MM.1S (cell line): ENCODE results near the gene WIPF2.
"Not testable (repeated sequence)": the region's sequence is repeated elsewhere in the genome, so short reads cannot be mapped to it uniquely, and the experiment has no call there.

Experiments
- DNase-seq: peaks from one replicate; pipeline ENCODE4 v3.0.0-alpha.2; 2015
- H2AFZ ChIP-seq: fragments of 300-600 bp; sonication (generic); 2 replicates; pipeline ENCODE4 v1.6.0; 2016; ENCODE audit warnings: antibody characterized with exemption, low read length
- H3F3A ChIP-seq: fragments of 300-600 bp; sonication (generic); 2 replicates; pipeline ENCODE4 v1.6.1; 2016; ENCODE audit warnings: mild to moderate bottlenecking, antibody characterized with exemption, low read length, moderate library complexity, mixed read lengths; ENCODE audit not compliant: insufficient read depth
- H3K27ac ChIP-seq: fragments of 300-600 bp; sonication (generic); 2 replicates; pipeline ENCODE4 v1.5.1; 2016; ENCODE audit warnings: mild to moderate bottlenecking, low read length
- H3K27me3 ChIP-seq: fragments of 300-600 bp; sonication (generic); replicated peaks from 2 replicates; pipeline ENCODE4 v1.6.0; 2016; ENCODE audit warnings: low read length; ENCODE audit not compliant: insufficient read depth
- H3K36me3 ChIP-seq: fragments of 300-600 bp; sonication (generic); replicated peaks from 2 replicates; pipeline ENCODE4 v1.6.1; 2016; ENCODE audit warnings: mild to moderate bottlenecking, low read length, mixed read lengths; ENCODE audit not compliant: insufficient read depth
- H3K4me1 ChIP-seq: fragments of 300-600 bp; sonication (generic); 2 replicates; pipeline ENCODE4 v1.6.1; 2016; ENCODE audit warnings: low read length, mixed read lengths
- H3K4me2 ChIP-seq: fragments of 300-600 bp; sonication (generic); 2 replicates; pipeline ENCODE4 v1.6.0; 2016; ENCODE audit warnings: low read depth, low read length
- H3K4me3 ChIP-seq: fragments of 300-600 bp; sonication (generic); 2 replicates; pipeline ENCODE4 v1.5.1; 2016; ENCODE audit warnings: low read length, mixed read lengths
- H3K79me2 ChIP-seq: fragments of 300-600 bp; sonication (generic); 2 replicates; pipeline ENCODE4 v1.6.1; 2016; ENCODE audit warnings: mixed run types, low read length, mixed read lengths
- H3K9ac ChIP-seq: fragments of 300-600 bp; sonication (generic); 2 replicates; pipeline ENCODE4 v1.6.1; 2016; ENCODE audit warnings: low read length, mixed read lengths
- H3K9me2 ChIP-seq: fragments of 300-600 bp; sonication (generic); replicated peaks from 2 replicates; pipeline ENCODE4 v1.6.1; 2016; ENCODE audit warnings: mild to moderate bottlenecking, low read length, mixed read lengths; ENCODE audit not compliant: insufficient read depth
- H3K9me3 ChIP-seq: fragments of 300-600 bp; sonication (generic); replicated peaks from 2 replicates; pipeline ENCODE4 v1.6.1; 2016; ENCODE audit warnings: mild to moderate bottlenecking, low read length, mixed read lengths; ENCODE audit not compliant: insufficient read depth
- H4K20me1 ChIP-seq: fragments of 300-600 bp; sonication (generic); 2 replicates; pipeline ENCODE4 v1.6.1; 2016; ENCODE audit warnings: mild to moderate bottlenecking, low read length, moderate library complexity, mixed read lengths; ENCODE audit not compliant: insufficient read depth
- EZH2 ChIP-seq: fragments of 300-600 bp; sonication (generic); optimal IDR thresholded peaks from 2 replicates; pipeline ENCODE3; 2017; ENCODE audit warnings: low read depth, mild to moderate bottlenecking, antibody characterized with exemption, low read length, mixed read lengths
- EZH2phosphoT487 ChIP-seq: fragments of 300-600 bp; sonication (generic); IDR thresholded peaks from 2 replicates; pipeline ENCODE4 v1.6.1; 2018; ENCODE audit warnings: antibody characterized with exemption, low read length
- TF ChIP-seq, protein P1 (sequence below): fragments of 300-600 bp; sonication (generic); IDR thresholded peaks from 2 replicates; pipeline ENCODE4 v1.5.1; 2016; ENCODE audit warnings: antibody characterized with exemption, low read length, mixed read lengths

Gene WIPF2

DNA sequence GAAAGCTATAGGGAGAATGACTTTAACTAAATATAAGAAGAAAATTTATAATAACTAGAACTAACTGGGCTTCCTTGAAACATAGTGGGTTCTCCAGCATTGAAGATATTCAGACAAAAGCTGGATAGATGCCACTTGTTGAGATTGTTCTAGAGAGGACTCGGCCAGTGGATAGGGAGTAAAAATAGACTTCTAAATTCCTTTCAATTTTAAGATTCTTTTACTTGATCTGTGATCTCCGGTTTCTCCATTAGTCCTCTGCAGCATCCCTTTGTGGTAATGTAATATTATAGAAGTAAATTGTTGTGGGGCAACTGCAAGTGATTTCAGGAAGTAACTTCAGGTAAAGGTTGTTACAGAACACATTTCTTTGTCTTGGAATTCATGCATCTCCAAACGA is 79.6 kb downstream of the WIPF2 start:
- Histone ChIP-seq H3F3A (no peaks in the 10 kb centered on the region; the same call in 1 of the 2 replicates), H3K9me2 (no peaks in the 10 kb centered on the region), H3K9me3 (no peaks in the 10 kb centered on the region), H3K4me3 (no peak overlapping the region), H3K4me1 (peaks cover 6% of the 10 kb centered on the region), H3K27me3 (no peaks in the 10 kb centered on the region), H2AFZ (no peak overlapping the region), H4K20me1 (peaks cover 11% of the 10 kb centered on the region; the same call in 1 of the 2 replicates), H3K27ac (no peak overlapping the region), H3K79me2 (peaks cover 65% of the 10 kb centered on the region), H3K9ac (no peak overlapping the region), H3K4me2 (no peak overlapping the region), H3K36me3 (peaks cover 29% of the 10 kb centered on the region)
- no peak for DNase-seq
- no peak for TF ChIP-seq EZH2
- TF ChIP-seq, protein P1, sequence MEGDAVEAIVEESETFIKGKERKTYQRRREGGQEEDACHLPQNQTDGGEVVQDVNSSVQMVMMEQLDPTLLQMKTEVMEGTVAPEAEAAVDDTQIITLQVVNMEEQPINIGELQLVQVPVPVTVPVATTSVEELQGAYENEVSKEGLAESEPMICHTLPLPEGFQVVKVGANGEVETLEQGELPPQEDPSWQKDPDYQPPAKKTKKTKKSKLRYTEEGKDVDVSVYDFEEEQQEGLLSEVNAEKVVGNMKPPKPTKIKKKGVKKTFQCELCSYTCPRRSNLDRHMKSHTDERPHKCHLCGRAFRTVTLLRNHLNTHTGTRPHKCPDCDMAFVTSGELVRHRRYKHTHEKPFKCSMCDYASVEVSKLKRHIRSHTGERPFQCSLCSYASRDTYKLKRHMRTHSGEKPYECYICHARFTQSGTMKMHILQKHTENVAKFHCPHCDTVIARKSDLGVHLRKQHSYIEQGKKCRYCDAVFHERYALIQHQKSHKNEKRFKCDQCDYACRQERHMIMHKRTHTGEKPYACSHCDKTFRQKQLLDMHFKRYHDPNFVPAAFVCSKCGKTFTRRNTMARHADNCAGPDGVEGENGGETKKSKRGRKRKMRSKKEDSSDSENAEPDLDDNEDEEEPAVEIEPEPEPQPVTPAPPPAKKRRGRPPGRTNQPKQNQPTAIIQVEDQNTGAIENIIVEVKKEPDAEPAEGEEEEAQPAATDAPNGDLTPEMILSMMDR: no peak
- TF ChIP-seq EZH2phosphoT487: no peak

DNA sequence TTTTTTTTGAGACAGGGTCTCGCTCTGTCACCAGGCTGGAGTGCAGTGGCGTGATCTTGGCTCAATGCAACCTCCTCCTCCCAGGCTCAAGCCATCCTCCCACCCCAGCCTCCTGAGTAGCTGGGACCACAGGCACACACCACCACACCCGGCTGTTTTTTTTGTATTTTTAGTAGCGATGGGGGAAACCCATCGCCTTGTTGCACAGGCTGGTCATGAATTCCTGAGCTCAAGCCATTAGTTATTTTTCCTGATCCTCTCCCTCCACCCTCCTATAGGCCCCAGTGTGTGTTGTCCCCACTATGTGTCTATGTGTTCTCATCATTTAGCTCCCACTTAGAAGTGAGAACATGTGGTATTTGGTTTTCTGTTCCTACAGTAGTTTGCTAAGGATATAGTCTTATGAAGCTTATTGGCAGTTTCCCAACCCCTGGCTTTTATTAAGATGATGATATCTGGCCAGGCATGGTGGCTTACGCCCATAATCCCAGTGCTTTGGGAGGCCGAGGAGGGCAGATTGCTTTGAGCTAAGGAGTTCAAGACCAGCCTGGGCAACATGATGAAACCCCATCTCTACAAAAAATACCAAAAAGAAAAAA is 80.2 kb downstream of the WIPF2 start:
- H3K27me3 ChIP-seq, DNase-seq, H3K27ac ChIP-seq, H3K9me3 ChIP-seq, H3K9me2 ChIP-seq, H3K9ac ChIP-seq, H3K4me2 ChIP-seq, H2AFZ ChIP-seq, H3F3A ChIP-seq, H3K4me1 ChIP-seq, H3K4me3 ChIP-seq: not testable (repeated sequence)
- H3K36me3 ChIP-seq: peaks cover 29% of the 10 kb centered on the region
- H3K79me2 ChIP-seq: peaks cover 65% of the 10 kb centered on the region
- H4K20me1 ChIP-seq: peaks cover 11% of the 10 kb centered on the region; the same call in 1 of the 2 replicates

DNA sequence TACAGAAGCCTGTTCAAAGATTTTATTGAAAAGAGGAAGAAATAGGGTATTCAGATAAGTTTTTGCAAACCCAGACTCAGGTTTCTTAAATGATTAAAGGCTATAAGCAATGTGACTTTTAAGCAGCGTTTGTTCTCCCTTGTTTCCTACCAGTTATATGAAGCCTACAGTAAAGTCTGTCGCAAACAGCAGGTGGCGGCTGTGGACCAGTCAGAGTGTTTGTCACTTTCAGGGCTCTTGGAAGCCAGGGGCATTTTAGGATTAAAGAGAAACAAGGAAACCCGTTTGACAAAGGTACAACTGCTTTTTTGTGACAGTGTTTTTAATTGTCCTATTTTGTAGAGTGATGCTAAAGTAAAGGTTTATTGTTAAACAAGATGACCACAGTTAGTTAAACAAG is 82.2 kb downstream of the WIPF2 start:
- Histone ChIP-seq H3K9me3 (no peaks in the 10 kb centered on the region), H3K9me2 (no peaks in the 10 kb centered on the region), H3K36me3 (peaks cover 17% of the 10 kb centered on the region; the same call in 1 of the 2 replicates), H3F3A (0 out of 2 replicates have a peak, but pooled peaks cover 1% of the 10 kb centered on the region), H2AFZ (no peak overlapping the region), H3K9ac (no peak overlapping the region), H3K4me2 (no peak overlapping the region), H3K79me2 (peaks cover 58% of the 10 kb centered on the region), H3K4me1 (peaks cover 7% of the 10 kb centered on the region), H3K27ac (no peak overlapping the region), H4K20me1 (peaks cover 4% of the 10 kb centered on the region; the same call in 1 of the 2 replicates), H3K27me3 (no peaks in the 10 kb centered on the region), H3K4me3 (no peak overlapping the region)
- no peak for DNase-seq
- TF ChIP-seq, protein P1: peak; percentile 26
- TF ChIP-seq EZH2phosphoT487: no peak
- no peak for TF ChIP-seq EZH2

DNA sequence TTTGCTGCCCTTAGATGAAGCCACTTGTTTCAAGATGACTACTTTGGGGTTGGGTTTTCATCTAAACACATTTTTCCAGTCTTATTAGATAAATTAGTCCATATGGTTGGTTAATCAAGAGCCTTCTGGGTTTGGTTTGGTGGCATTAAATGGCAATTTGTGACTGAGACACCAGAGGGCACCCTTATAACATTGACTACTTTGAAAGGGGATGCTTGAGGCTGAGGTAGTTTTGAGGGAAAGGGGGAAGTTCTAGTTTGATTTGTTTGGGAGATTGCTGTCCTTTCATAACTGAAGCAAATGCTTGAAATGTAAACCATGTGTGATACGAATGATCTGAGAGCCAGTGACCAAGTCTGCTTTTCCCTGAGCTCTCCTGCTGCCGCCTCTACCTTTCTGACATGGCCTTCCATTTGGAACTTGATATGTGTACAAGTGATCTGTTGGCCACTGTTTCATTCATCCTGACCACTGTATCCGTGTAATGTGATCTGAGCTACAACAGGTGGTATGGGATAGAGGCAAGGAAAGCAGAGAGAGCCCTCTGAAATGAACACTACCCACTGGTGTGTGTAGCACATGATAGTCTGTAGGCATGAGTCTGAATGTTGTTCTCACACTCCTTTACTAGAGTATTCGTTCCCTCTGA is 84.0 kb downstream of the WIPF2 start:
- no peaks in the 10 kb centered on the region for H3K9me3 ChIP-seq
- peaks cover 24% of the 10 kb centered on the region for H3K4me1 ChIP-seq
- no peak overlapping the region for H3K9ac ChIP-seq
- H3F3A ChIP-seq: 0 out of 2 replicates have a peak, but pooled peaks cover 6% of the 10 kb centered on the region
- H3K27me3 ChIP-seq: no peaks in the 10 kb centered on the region
- no peaks in the 10 kb centered on the region for H3K9me2 ChIP-seq
- no peak for TF ChIP-seq EZH2
- TF ChIP-seq, protein P1: peak; percentile 76
- no peak overlapping the region for H3K4me2 ChIP-seq
- peak; percentile 44 for DNase-seq
- no peak overlapping the region for H3K27ac ChIP-seq
- no peaks in the 10 kb centered on the region for H4K20me1 ChIP-seq
- H3K36me3 ChIP-seq: peaks cover 17% of the 10 kb centered on the region; the same call in 1 of the 2 replicates
- no peak overlapping the region for H3K4me3 ChIP-seq
- no peak overlapping the region for H2AFZ ChIP-seq
- H3K79me2 ChIP-seq: peaks cover 51% of the 10 kb centered on the region
